Measurements from ENCODE around the gene RAPGEF1.

Gene RAPGEF1

DNA sequence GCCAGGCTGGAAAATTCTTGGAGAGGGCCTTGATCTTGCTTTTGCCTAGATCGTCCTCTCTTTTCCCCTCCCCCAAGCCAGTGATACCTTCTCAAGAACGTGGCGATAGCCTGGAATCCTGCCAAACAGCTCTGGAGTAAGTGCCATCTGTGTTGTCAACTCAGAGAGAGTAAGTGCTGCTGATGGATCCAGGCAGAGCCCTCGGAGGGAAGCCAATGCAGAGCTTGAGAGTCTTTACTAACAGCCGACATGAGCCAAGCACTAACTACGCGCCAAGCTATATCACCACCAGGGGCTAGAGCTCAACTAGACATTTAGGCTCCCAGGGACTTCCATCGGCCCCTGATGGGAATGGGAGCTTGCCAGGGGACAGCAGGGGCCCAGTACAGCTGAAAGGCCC, 17.6 kb downstream of the RAPGEF1 start:
- TF ChIP-seq ZBTB7A (IDR thresholded peaks at IDR 0.05; ENCODE audit: low read depth) = no peak
- no peak for TF ChIP-seq MAX (IDR thresholded peaks at IDR 0.05)
- no peak for TF ChIP-seq RAD21 (IDR thresholded peaks at IDR 0.05; ENCODE audit: low read depth)
- no peak for TF ChIP-seq TCF12 (IDR thresholded peaks at IDR 0.05; ENCODE audit: low read depth)
- no peak for TF ChIP-seq TEAD4 (IDR thresholded peaks at IDR 0.05)
- TF ChIP-seq TAF1 (IDR thresholded peaks at IDR 0.05; ENCODE audit: low read depth) = no peak

DNA sequence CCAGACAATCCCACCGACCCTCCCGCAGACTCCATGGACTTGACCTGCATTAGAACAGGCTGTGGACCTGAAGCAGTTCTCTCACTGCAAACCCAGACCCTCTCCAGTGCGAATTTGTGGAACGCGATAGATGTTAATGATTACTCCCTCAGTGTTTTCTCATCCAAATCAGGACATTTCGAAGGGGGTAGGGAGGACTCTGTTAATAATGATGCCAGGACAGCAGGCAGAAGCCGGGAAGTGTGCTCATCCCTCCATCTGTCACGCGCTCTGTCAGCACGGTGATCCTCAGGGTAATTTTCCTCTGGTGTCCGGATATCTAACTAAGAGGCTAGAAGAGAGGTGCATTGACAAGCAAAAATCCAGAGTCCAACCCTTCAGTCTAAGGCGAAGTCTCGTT, 18.8 kb downstream of the RAPGEF1 start:
- TF ChIP-seq TAF1 (IDR thresholded peaks at IDR 0.05; ENCODE audit: low read depth) (no peak), EP300 (IDR thresholded peaks at IDR 0.05; ENCODE audit: borderline replicate concordance) (no peak), CREB1 (IDR thresholded peaks at IDR 0.05; ENCODE audit: low read depth) (no peak), CEBPB (IDR thresholded peaks at IDR 0.05) (no peak), NFIC (IDR thresholded peaks at IDR 0.05) (no peak), EGR1 (IDR thresholded peaks at IDR 0.05) (no peak), ZBTB7A (IDR thresholded peaks at IDR 0.05; ENCODE audit: low read depth) (no peak), RAD21 (IDR thresholded peaks at IDR 0.05; ENCODE audit: low read depth) (no peak), YY1 (IDR thresholded peaks at IDR 0.05; ENCODE audit: low read depth) (no peak), FOXM1 (IDR thresholded peaks at IDR 0.05; ENCODE audit: borderline replicate concordance, low read depth) (no peak), TEAD4 (IDR thresholded peaks at IDR 0.05) (no peak), MAX (IDR thresholded peaks at IDR 0.05) (no peak), TCF12 (IDR thresholded peaks at IDR 0.05; ENCODE audit: low read depth) (no peak)
- TF ChIP-seq, protein P1, sequence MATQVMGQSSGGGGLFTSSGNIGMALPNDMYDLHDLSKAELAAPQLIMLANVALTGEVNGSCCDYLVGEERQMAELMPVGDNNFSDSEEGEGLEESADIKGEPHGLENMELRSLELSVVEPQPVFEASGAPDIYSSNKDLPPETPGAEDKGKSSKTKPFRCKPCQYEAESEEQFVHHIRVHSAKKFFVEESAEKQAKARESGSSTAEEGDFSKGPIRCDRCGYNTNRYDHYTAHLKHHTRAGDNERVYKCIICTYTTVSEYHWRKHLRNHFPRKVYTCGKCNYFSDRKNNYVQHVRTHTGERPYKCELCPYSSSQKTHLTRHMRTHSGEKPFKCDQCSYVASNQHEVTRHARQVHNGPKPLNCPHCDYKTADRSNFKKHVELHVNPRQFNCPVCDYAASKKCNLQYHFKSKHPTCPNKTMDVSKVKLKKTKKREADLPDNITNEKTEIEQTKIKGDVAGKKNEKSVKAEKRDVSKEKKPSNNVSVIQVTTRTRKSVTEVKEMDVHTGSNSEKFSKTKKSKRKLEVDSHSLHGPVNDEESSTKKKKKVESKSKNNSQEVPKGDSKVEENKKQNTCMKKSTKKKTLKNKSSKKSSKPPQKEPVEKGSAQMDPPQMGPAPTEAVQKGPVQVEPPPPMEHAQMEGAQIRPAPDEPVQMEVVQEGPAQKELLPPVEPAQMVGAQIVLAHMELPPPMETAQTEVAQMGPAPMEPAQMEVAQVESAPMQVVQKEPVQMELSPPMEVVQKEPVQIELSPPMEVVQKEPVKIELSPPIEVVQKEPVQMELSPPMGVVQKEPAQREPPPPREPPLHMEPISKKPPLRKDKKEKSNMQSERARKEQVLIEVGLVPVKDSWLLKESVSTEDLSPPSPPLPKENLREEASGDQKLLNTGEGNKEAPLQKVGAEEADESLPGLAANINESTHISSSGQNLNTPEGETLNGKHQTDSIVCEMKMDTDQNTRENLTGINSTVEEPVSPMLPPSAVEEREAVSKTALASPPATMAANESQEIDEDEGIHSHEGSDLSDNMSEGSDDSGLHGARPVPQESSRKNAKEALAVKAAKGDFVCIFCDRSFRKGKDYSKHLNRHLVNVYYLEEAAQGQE (IDR thresholded peaks at IDR 0.05; ENCODE audit: low read depth) = no peak
- TF ChIP-seq, protein P2, sequence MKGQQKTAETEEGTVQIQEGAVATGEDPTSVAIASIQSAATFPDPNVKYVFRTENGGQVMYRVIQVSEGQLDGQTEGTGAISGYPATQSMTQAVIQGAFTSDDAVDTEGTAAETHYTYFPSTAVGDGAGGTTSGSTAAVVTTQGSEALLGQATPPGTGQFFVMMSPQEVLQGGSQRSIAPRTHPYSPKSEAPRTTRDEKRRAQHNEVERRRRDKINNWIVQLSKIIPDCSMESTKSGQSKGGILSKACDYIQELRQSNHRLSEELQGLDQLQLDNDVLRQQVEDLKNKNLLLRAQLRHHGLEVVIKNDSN (IDR thresholded peaks at IDR 0.05) = no peak

- TF ChIP-seq FOXM1 (IDR thresholded peaks at IDR 0.05; ENCODE audit: borderline replicate concordance, low read depth) (no peak), CEBPB (IDR thresholded peaks at IDR 0.05) (no peak), YY1 (IDR thresholded peaks at IDR 0.05; ENCODE audit: low read depth) (no peak)
- TF ChIP-seq, protein P2 (IDR thresholded peaks at IDR 0.05) = no peak
Observed at GRCh38 chr9:131720330-131720729, 19.5 kb downstream of the RAPGEF1 start.

DNA sequence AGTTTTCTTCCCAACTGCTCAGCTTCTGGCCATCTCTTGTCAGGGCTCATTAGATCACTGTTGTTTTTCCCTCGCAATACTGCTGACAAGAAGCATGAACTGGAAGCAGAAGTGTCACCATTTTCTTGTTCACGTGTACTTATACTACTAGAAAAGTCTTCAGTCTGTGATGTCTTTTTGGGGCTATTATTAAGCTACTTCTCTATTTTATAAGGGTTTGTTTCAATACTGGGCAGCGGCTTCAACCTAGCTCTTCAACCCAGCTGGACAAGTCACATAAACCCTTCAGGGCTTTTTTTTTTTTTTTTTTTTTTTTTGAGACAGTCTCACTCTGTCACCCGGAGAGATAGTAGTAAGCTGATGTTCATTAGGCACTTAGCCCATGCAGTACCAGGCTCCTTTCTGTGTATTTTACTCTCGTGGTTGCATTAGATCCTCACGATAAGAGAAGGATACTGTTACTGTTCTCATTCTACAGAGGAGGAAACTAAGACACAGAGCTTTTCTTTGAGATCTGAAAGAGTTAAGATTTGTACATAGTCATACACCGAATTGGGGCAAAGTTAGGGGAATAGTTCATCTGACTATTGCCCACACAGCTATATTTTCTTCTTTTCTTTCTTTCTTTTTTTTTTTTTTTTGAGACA, 20.5 kb downstream of the RAPGEF1 start:
- TF ChIP-seq, protein P2 (IDR thresholded peaks at IDR 0.05) = no peak
- TF ChIP-seq EGR1 (IDR thresholded peaks at IDR 0.05) (no peak), CEBPB (IDR thresholded peaks at IDR 0.05) (no peak), EP300 (IDR thresholded peaks at IDR 0.05; ENCODE audit: borderline replicate concordance) (no peak), FOXM1 (IDR thresholded peaks at IDR 0.05; ENCODE audit: borderline replicate concordance, low read depth) (no peak), TCF12 (IDR thresholded peaks at IDR 0.05; ENCODE audit: low read depth) (no peak), YY1 (IDR thresholded peaks at IDR 0.05; ENCODE audit: low read depth) (no peak), TEAD4 (IDR thresholded peaks at IDR 0.05) (no peak), RAD21 (IDR thresholded peaks at IDR 0.05; ENCODE audit: low read depth) (no peak), ZBTB7A (IDR thresholded peaks at IDR 0.05; ENCODE audit: low read depth) (no peak), MAX (IDR thresholded peaks at IDR 0.05) (no peak), CREB1 (IDR thresholded peaks at IDR 0.05; ENCODE audit: low read depth) (no peak)
- TF ChIP-seq, protein P1 (IDR thresholded peaks at IDR 0.05; ENCODE audit: low read depth) = no peak

DNA sequence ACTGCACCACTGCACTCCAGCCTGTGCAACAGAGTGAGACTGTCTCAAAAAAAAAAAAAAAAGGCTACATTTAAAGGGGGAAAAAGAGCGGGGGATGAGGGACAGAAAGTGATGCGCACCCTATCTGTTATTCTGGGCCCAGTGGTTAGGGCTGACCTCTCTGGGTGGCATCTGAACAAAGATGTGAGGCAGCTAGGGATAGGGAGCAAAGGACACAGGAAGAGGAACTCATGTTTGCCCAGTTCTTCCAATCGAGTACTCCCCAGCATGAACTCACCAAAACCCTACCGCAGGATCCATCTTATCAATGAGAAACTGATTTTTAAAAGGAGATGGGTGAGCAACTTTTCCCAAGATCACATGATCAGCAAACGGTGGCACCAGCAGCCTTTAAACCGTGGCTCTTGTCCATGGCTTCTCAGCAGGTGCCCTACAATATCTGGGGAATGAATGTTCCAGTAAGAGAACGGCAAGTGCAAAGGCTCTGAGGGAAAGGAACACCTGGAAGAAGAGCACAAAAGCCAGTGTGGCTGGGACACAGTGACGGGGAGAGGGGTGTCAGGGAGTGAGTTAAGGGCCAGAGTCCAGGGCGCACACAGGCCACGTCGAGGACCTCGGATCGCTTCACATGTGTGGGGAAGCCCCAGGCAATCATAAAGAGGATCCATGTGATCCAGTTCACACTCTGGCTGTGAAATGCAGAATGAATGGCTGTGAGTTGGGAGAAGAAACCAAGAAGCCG, 22.0 kb downstream of the RAPGEF1 start:
- TF ChIP-seq TAF1 (IDR thresholded peaks at IDR 0.05; ENCODE audit: low read depth) (no peak), TEAD4 (IDR thresholded peaks at IDR 0.05) (no peak), ZBTB7A (IDR thresholded peaks at IDR 0.05; ENCODE audit: low read depth) (no peak), TCF12 (IDR thresholded peaks at IDR 0.05; ENCODE audit: low read depth) (no peak), FOXM1 (IDR thresholded peaks at IDR 0.05; ENCODE audit: borderline replicate concordance, low read depth) (no peak), NFIC (IDR thresholded peaks at IDR 0.05) (no peak), CEBPB (IDR thresholded peaks at IDR 0.05) (no peak), MAX (IDR thresholded peaks at IDR 0.05) (no peak), YY1 (IDR thresholded peaks at IDR 0.05; ENCODE audit: low read depth) (no peak), EP300 (IDR thresholded peaks at IDR 0.05; ENCODE audit: borderline replicate concordance) (no peak), EGR1 (IDR thresholded peaks at IDR 0.05) (no peak), RAD21 (IDR thresholded peaks at IDR 0.05; ENCODE audit: low read depth) (no peak), CREB1 (IDR thresholded peaks at IDR 0.05; ENCODE audit: low read depth) (no peak)
- TF ChIP-seq, protein P2 (IDR thresholded peaks at IDR 0.05) = no peak
- TF ChIP-seq, protein P1 (IDR thresholded peaks at IDR 0.05; ENCODE audit: low read depth) = no peak
